PFSK-1 (cell line): ENCODE measurements around the gene SASH1.

ENCODE experiments used
- FOXP2 ChIP-seq: optimal IDR thresholded peaks from 2 replicates; pipeline ENCODE3; 2011; ENCODE audit warnings: borderline replicate concordance, control low read depth, inconsistent platforms; ENCODE audit not compliant: insufficient read depth; ENCODE audit errors: extremely low read length, extremely low read depth
- POLR2AphosphoS5 ChIP-seq: IDR thresholded peaks from 2 replicates; pipeline ENCODE4 v1.6.1; 2012; ENCODE audit warnings: low read depth, mild to moderate bottlenecking, control low read depth, low read length, moderate library complexity
- SIN3A ChIP-seq: IDR thresholded peaks from 2 replicates; pipeline ENCODE4 v1.6.1; 2012; ENCODE audit warnings: mild to moderate bottlenecking, low read length, moderate library complexity, borderline replicate concordance; ENCODE audit not compliant: insufficient read depth
- TAF1 ChIP-seq: IDR thresholded peaks from 2 replicates; pipeline ENCODE4 v1.6.1; 2012; ENCODE audit warnings: low read length, control low read depth, borderline replicate concordance; ENCODE audit not compliant: insufficient read depth
- TF ChIP-seq, protein P1 (sequence below), 2 experiments: IDR thresholded peaks; 2 replicates each; pipeline versions ENCODE4 v1.6.1 to v1.8.0; 2011 to 2012; ENCODE audit warnings: low read depth in 2 of 2, low read length in 2 of 2, control low read depth in 1 of 2, inconsistent platforms in 1 of 2, mild to moderate bottlenecking in 1 of 2, moderate library complexity in 1 of 2; ENCODE audit not compliant: insufficient read depth in 1 of 2

SASH1 gene

DNA sequence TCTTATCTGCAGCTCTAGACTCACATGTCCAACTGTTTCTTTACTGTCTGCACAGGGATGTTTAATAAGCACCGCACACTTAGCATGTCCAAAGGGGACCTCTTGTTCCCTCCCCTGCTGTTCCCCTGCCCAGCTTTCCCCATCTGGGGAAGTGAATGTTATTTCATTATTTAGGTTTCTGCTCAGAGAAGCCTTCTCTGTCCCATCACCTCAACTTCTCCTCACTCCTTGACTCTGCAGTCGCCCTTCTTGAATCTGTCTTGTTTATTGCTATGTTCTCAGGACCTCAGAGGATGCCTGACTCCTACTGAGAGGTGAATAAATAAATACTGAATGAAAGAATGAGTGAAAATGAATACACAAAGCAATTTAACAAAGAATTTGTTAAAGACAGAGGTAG is 121.0 kb downstream of the SASH1 start:
- TF ChIP-seq SIN3A (no peak), POLR2AphosphoS5 (no peak)

DNA sequence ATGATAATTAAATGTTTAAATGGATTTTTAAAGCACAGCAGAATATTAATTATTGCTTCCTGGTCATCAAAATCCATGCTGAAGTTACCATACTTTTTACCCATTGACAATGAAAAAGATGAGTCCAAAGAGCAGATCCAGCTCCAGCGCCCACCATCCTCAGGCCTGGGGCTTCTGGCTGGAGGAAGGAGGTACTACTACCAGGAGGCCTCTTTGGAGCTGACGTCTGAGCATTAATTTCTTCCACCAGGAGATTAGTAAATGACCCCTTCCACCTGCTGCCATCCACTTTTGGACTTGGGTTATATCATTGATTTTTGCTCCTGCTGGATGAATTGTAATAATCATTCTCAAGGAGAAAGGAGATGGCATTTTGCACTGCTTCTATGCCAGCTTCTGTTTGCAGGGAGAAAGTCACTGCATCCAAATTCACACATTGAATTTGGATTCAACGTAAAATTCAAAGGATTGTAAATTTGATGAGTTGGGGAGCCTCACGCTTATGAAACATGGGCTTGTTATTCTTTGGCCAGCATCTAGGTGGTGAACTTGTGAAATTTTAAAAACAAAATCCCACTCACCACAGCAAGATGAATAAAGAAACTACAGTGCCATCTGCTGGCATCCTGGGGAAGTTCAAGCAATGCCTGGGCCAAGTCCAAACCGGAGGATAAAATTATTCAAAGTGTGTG is 121.8 kb downstream of the SASH1 start:
- TF ChIP-seq POLR2AphosphoS5, result no peak
- no peak for TF ChIP-seq SIN3A
- TF ChIP-seq, protein P1, sequence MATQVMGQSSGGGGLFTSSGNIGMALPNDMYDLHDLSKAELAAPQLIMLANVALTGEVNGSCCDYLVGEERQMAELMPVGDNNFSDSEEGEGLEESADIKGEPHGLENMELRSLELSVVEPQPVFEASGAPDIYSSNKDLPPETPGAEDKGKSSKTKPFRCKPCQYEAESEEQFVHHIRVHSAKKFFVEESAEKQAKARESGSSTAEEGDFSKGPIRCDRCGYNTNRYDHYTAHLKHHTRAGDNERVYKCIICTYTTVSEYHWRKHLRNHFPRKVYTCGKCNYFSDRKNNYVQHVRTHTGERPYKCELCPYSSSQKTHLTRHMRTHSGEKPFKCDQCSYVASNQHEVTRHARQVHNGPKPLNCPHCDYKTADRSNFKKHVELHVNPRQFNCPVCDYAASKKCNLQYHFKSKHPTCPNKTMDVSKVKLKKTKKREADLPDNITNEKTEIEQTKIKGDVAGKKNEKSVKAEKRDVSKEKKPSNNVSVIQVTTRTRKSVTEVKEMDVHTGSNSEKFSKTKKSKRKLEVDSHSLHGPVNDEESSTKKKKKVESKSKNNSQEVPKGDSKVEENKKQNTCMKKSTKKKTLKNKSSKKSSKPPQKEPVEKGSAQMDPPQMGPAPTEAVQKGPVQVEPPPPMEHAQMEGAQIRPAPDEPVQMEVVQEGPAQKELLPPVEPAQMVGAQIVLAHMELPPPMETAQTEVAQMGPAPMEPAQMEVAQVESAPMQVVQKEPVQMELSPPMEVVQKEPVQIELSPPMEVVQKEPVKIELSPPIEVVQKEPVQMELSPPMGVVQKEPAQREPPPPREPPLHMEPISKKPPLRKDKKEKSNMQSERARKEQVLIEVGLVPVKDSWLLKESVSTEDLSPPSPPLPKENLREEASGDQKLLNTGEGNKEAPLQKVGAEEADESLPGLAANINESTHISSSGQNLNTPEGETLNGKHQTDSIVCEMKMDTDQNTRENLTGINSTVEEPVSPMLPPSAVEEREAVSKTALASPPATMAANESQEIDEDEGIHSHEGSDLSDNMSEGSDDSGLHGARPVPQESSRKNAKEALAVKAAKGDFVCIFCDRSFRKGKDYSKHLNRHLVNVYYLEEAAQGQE (IDR thresholded peaks at IDR 0.05; ENCODE audit: insufficient read depth in 1 of 2, low read depth in 2 of 2, low read length in 2 of 2), result no peak
- no peak for TF ChIP-seq FOXP2

DNA sequence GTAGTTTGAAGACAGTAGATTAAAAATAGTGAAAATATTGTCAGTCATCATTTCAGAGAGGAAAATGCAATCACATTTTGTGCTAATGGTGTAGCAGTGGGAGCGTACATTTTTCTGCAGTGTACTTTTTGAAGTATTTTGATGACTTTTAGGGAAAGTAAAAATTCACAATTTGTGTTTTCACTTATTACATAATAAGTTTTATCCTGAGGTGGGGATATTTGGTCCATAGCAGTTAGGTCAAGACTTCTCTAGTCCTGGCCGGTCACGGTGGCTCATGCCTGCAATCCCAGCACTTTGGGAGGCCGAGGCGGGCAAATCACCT is 122.3 kb downstream of the SASH1 start:
- no peak for TF ChIP-seq FOXP2
- TF ChIP-seq, protein P1 (IDR thresholded peaks at IDR 0.05; ENCODE audit: insufficient read depth in 1 of 2, low read depth in 2 of 2, low read length in 2 of 2), result no peak
- TF ChIP-seq SIN3A, result no peak
- TF ChIP-seq TAF1, result no peak
- TF ChIP-seq POLR2AphosphoS5, result no peak

DNA sequence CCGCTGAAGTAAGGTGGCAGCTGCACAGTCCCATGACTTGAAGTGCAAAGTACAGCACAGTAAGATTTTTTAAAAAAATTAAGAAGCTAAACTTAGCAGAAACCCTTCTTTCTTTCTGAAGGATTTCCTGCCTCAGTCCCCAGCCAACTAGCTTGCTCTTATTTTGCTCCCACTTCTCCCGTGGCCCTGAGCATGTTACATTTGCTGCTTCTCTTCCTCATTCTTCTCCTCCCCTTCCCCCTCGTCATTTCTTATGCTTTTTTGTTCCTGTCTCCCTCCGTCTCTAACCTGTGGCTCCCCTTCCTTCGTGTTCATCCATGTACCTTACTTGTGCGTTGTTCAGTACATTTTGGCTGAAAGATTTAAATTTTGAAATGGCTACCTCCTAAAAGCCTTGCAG is 123.0 kb downstream of the SASH1 start:
- TF ChIP-seq TAF1, result no peak
- TF ChIP-seq, protein P1 (IDR thresholded peaks at IDR 0.05; ENCODE audit: insufficient read depth in 1 of 2, low read depth in 2 of 2, low read length in 2 of 2), result no peak
- no peak for TF ChIP-seq POLR2AphosphoS5
- TF ChIP-seq FOXP2, result no peak
- no peak for TF ChIP-seq SIN3A

DNA sequence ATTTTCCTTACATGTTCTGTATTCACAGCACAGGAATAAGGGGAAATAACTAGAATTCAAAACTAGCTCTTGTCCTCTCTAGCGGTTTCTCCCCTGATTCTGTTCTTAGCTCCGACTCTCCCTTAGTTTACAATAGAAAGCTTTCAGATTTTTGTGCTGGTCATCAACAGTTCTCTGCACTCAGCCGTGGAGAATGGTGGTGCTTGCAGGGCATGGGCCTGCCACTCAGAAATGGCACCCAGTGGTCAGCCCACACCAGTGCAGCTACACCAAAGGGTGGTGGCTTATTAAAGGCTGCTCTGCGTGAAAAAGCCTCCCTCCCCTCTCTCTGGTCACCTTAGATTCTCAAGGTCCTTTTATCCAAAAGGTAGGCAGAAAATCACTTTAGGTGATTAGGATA is 123.5 kb downstream of the SASH1 start:
- TF ChIP-seq SIN3A (no peak), TAF1 (no peak), POLR2AphosphoS5 (no peak), FOXP2 (no peak)
- TF ChIP-seq, protein P1 (IDR thresholded peaks at IDR 0.05; ENCODE audit: insufficient read depth in 1 of 2, low read depth in 2 of 2, low read length in 2 of 2), result no peak
